Ascending aorta (tissue), 2 donors: Measurements from ENCODE around the gene KRTAP10-2. TPM values are rescaled to one million over a fixed set of nuclear protein-coding genes. Genes with fewer than 3 reads are reported as not detected.
A peak's percentile ranks its signal among the peaks of the same experiment; 100 is the strongest.

Experiments used
- DNase-seq, 2 donors: peaks; one replicate each; pipeline ENCODE4 v3.0.0-alpha.2; 2019; ENCODE audit warnings: low spot score in 2 of 2
- H3K27ac ChIP-seq, 2 donors: fragments of 200-600 bp; sonication (generic); one replicate each; pipeline ENCODE4 v1.5.1; 2016 to 2017; ENCODE audit warnings: mild to moderate bottlenecking in 1 of 2
- H3K27me3 ChIP-seq: fragments of 200-600 bp; sonication (generic); one replicate; pipeline ENCODE4 v1.5.1; 2017
- H3K36me3 ChIP-seq, 2 donors: fragments of 200-600 bp; sonication (generic); one replicate each; pipeline ENCODE4 v1.5.1; 2016
- H3K4me1 ChIP-seq, 2 donors: fragments of 200-600 bp; sonication (generic); one replicate each; pipeline ENCODE4 v1.5.1; 2016 to 2017; ENCODE audit warnings: mild to moderate bottlenecking in 1 of 2
- H3K4me3 ChIP-seq, 2 donors: fragments of 200-600 bp; sonication (generic); one replicate each; pipeline ENCODE4 v1.5.1; 2016 to 2017; ENCODE audit warnings: mild to moderate bottlenecking in 1 of 2
- H3K9me3 ChIP-seq, 2 donors: fragments of 200-600 bp; sonication (generic); one replicate each; pipeline ENCODE4 v1.5.1; 2016
- intact Hi-C: fragments of 100-400 bp; cut with DNase I; formaldehyde crosslinking; loops from one replicate; pipeline ENCODE4 v1.15.1; 2023
- total RNA-seq: library from RNA; depleted of rRNA; stranded (reverse); fragments of >200 nt; gene quantifications from one replicate; pipeline ENCODE4 v1.1.0, GENCODE V29; 2016
- TF ChIP-seq, protein P1 (sequence below), 3 experiments: fragments of 200-600 bp in 2 of 3; fragments of 450-650 bp in 1 of 3; sonication (generic) in 2 of 3; IDR thresholded peaks; one replicate each; pipeline ENCODE4 v1.5.1; 2016 to 2019; ENCODE audit warnings: antibody characterized with exemption in 3 of 3, mild to moderate bottlenecking in 1 of 3, moderate library complexity in 1 of 3

The KRTAP10-2 gene
- total RNA-seq, 1 donor from 2014 or later = not detected

DNA sequence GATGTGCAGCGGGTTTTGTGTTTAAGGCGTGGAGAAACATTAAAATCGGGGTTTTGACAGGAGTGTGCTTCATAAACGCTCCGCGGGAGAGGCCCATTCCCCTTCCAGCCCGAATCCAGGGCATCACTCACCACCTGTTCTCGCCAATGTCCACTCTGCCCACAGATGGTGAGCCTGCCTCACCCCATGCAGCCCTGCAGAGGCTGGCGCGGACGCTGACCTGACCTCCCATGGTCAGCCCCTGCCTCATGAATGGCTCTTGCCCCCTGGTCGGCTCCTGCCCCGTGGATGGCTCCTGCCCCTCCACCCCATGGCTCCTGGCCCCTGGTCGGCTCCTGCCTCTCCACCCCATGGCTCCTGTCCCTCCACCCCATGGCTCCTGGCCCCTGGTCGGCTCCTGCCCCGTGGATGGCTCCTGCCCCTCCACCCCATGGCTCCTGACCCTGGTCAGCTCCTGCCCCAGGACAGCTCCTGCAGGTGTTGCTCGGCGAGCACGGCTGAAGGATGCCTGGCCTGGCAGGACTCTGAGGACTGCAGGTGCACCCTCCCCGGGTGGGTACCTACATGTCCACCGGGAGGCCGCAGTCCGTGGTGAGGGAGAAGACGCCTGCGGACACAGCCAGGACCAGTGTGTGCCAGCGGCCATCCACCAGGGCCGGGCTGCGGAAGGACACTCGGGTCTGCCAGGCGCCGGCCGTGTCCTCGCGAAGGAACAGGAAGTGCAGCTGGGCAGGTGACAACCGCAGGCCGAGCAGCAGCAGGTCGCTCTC, 18.0 kb downstream of the KRTAP10-2 start:
- Histone ChIP-seq H3K36me3 (no peaks in the 10 kb centered on the region), H3K4me3 (no peak overlapping the region), H3K9me3 (no peaks in the 10 kb centered on the region), H3K4me1 (no peaks in the 10 kb centered on the region), H3K27ac (no peak overlapping the region), H3K27me3 (no peaks in the 10 kb centered on the region)
- peak in 1 of 2 donors; percentile 52 for DNase-seq
- TF ChIP-seq, protein P1, sequence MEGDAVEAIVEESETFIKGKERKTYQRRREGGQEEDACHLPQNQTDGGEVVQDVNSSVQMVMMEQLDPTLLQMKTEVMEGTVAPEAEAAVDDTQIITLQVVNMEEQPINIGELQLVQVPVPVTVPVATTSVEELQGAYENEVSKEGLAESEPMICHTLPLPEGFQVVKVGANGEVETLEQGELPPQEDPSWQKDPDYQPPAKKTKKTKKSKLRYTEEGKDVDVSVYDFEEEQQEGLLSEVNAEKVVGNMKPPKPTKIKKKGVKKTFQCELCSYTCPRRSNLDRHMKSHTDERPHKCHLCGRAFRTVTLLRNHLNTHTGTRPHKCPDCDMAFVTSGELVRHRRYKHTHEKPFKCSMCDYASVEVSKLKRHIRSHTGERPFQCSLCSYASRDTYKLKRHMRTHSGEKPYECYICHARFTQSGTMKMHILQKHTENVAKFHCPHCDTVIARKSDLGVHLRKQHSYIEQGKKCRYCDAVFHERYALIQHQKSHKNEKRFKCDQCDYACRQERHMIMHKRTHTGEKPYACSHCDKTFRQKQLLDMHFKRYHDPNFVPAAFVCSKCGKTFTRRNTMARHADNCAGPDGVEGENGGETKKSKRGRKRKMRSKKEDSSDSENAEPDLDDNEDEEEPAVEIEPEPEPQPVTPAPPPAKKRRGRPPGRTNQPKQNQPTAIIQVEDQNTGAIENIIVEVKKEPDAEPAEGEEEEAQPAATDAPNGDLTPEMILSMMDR (IDR thresholded peaks at IDR 0.05) = no peak
- intact Hi-C loops = no loop called here

GRCh38 chr21:44532712-44533111, 18.6 kb downstream of the KRTAP10-2 start:
- Histone ChIP-seq H3K4me3 (no peak overlapping the region), H3K4me1 (no peaks in the 10 kb centered on the region), H3K27ac (no peak overlapping the region), H3K36me3 (no peaks in the 10 kb centered on the region), H3K27me3 (no peaks in the 10 kb centered on the region), H3K9me3 (no peaks in the 10 kb centered on the region)
- TF ChIP-seq, protein P1 (IDR thresholded peaks at IDR 0.05) = no peak
- intact Hi-C loops = no loop called here
- DNase-seq = peak in 1 of 2 donors; percentile 37

DNA sequence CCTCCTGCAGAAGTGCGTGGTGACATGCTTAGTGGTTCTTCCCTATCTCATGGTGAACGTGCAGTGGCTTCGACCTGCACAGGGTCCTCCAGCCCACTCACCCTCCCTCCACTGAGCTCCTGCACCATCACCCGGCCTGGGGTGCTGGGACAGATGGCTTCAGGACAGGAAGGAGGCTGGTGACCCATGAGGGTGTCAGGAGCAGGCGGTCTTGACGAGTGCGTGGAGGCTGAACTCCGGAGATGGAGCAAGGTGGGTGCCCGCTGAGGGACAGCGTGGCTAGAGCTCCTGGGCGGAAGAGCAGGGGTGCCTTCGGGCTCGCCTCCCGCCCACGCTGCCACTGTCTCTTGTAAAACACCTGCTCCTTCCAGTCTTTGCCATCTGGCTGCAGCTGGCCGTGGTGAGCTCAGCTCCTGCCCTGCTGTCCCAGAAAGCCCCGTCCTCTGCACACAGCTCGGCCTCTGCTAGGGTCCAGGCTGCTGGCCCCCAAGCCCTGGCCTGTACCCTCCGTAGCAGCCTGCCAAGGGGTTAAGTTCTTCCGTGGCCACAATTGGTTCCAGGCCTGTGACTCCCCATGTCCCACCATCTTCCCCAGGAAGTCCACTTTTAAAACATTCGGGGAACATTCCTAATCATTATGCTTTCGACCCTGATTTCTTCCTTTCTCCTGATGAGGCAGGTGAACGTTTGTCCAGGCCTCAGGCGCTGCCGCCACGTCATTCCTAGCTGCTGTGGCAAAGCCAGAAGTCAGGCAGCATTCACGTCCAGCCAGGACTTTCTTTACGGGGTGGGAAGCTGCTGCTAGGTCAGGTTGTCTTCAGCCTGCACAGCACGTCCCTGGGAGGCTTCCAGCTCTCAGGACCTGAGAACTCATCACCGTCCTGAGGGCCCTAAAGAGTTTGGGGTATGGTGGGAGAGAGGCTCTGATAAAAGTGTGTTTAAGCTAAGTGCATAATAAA, 19.4 kb downstream of the KRTAP10-2 start:
- intact Hi-C loops = no loop called here
- Histone ChIP-seq H3K4me3 (no peak overlapping the region), H3K4me1 (no peaks in the 10 kb centered on the region), H3K27ac (no peak overlapping the region), H3K9me3 (no peaks in the 10 kb centered on the region), H3K27me3 (no peaks in the 10 kb centered on the region), H3K36me3 (no peaks in the 10 kb centered on the region)
- peak in 1 of 2 donors; percentile 54 for DNase-seq
- TF ChIP-seq, protein P1 (IDR thresholded peaks at IDR 0.05) = no peak

DNA sequence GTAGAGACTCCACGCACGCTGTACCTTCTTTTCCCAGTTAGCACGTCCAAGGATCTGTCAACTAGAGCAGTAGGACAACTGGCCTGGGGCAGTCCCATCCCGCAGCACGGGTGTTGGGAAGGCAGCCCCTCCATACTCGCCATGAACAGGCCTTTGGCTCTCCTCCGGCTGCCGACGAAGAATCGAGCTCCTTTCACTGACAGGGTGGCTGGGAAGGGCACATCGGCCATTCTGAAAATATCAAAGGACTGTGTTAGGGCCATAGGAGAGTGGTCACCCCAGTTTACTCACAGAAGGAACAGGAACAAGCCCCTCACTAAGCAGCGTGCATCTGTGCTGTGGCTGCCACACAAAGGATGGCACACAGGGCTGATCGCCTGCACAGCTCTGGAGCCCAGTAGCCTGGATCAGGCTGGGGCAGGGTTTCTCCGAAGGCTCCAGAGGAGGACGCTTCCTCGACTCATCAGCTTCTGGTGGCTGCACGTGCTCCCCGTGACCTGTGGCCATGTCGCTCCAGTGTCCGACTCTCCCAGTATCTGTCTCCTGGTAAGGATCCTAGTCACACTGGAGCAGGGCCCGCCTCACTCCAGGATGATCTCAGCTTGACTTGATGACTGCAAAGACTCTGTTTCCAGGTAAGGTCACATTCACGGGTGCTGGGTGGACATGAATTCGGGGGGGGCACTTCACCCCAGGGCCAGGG, 20.3 kb downstream of the KRTAP10-2 start:
- H3K9me3 ChIP-seq = no peaks in the 10 kb centered on the region
- H3K36me3 ChIP-seq = no peaks in the 10 kb centered on the region
- no peak overlapping the region for H3K27ac ChIP-seq
- no peaks in the 10 kb centered on the region for H3K27me3 ChIP-seq
- no peaks in the 10 kb centered on the region for H3K4me1 ChIP-seq
- no peak overlapping the region for H3K4me3 ChIP-seq
- intact Hi-C loops = no loop called here
- peak in 1 of 2 donors; percentile 31 for DNase-seq
- TF ChIP-seq, protein P1 (IDR thresholded peaks at IDR 0.05) = no peak

DNA sequence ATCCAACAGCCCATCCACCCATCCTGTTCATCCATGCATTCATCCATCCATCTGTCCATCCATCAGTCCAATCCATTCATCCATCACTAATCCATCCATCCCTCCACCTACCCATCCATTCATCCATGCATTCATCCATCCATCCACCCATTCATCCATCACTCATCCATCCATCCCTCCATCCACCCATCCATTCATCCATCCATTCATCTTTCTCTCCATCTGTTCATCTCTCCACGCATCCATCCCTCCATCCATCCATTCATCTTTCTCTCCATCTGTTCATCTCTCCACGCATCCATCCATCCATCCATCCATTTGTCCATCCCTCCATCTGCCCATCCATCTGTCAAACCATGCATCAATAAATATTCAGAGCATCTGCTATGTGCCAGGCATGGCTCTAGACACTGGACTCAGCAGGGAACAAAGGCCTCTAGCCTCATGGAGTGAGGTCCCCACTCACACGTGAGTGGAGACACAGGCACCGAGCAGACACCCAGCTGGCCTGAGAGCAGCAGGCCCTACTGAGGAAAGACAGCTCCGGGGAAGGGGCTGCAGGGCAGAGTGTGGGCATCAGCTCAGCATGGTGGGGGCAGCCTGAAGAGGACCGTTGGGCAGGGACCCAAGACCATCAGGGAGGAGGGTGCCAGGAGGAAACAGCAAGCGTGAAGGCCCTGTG, 20.9 kb downstream of the KRTAP10-2 start:
- Histone ChIP-seq H3K4me3 (no peak overlapping the region), H3K27ac (no peak overlapping the region), H3K4me1 (no peaks in the 10 kb centered on the region), H3K36me3 (no peaks in the 10 kb centered on the region), H3K9me3 (no peaks in the 10 kb centered on the region), H3K27me3 (no peaks in the 10 kb centered on the region)
- intact Hi-C loops = no loop called here
- TF ChIP-seq, protein P1 (IDR thresholded peaks at IDR 0.05) = no peak
- DNase-seq = peak in 1 of 2 donors; percentile 22
